OCI-LY7 (cell line): ENCODE data around the gene HS6ST3.

Experiments used
- CTCF ChIP-seq: fragments of 200-600 bp; sonication (generic); conservative IDR thresholded peaks from 2 replicates; pipeline ENCODE4 v1.5.1; 2014; ENCODE audit warnings: mild to moderate bottlenecking, antibody characterized with exemption, low read length, moderate library complexity, mixed read lengths
- EZH2phosphoT487 ChIP-seq: fragments of 200-600 bp; sonication (generic); IDR thresholded peaks from 2 replicates; pipeline ENCODE4 v1.6.1; 2018; ENCODE audit warnings: low read depth, borderline replicate concordance, mild to moderate bottlenecking, mixed run types, antibody characterized with exemption, low read length, moderate library complexity, mixed read lengths

- TF ChIP-seq CTCF, result no peak
- TF ChIP-seq EZH2phosphoT487, result no peak
These were observed 758.4 kb downstream of the HS6ST3 start for GRCh38 chr13:96848286-96848685.
